Cardiac fibroblast (primary cell): ENCODE results near the gene UGT1A7.

Experiments
- DNase-seq, 2 donors: peaks; one replicate each; pipeline versions ENCODE4 v3.0.0 to v3.0.0-alpha.2; 2010; ENCODE audit warnings: low read depth in 2 of 2
- H3K4me3 ChIP-seq, 2 donors: replicated peaks in 1 of 2; 1 replicate in 1 of 2; 2 replicates in 1 of 2; pipeline ENCODE4 v1.5.1; 2011; ENCODE audit warnings: low read depth in 2 of 2, low read length in 2 of 2, mild to moderate bottlenecking in 2 of 2, moderate library complexity in 1 of 2
- CTCF ChIP-seq: IDR thresholded peaks from one replicate; pipeline ENCODE4 v1.5.1; 2011; ENCODE audit warnings: low read depth, mild to moderate bottlenecking, low read length, inconsistent platforms

The UGT1A7 gene

GRCh38 chr2:233821196-233821595, 139.5 kb downstream of the UGT1A7 start:
- DNase-seq = no peak
- TF ChIP-seq CTCF = no peak

GRCh38 chr2:233821709-233822100, 140.0 kb downstream of the UGT1A7 start:
- TF ChIP-seq CTCF = no peak
- H3K4me3 ChIP-seq = no peak overlapping the region
- no peak for DNase-seq

More at GRCh38 chr2:233821196-233821595, 139.5 kb downstream of the UGT1A7 start:
- no peak overlapping the region for H3K4me3 ChIP-seq

- no peak for TF ChIP-seq CTCF
- H3K4me3 ChIP-seq = no peak overlapping the region
- DNase-seq = no peak
These were observed 140.5 kb downstream of the UGT1A7 start for GRCh38 chr2:233822101-233822771.
